ENCODE data around the gene ROBO2.

Gene ROBO2

GRCh38 chr3:77524946-77525682 is 485.2 kb downstream of the ROBO2 start:
- no peak for DNase-seq

GRCh38 chr3:77526573-77527113 is 486.7 kb downstream of the ROBO2 start:
- no peak for DNase-seq

- DNase-seq = no peak
These were observed 489.6 kb downstream of the ROBO2 start for GRCh38 chr3:77529522-77529921.

GRCh38 chr3:77530870-77531269 is 491.0 kb downstream of the ROBO2 start:
- DNase-seq = peak; percentile 15

- peak; percentile 6 for DNase-seq
These were observed 495.2 kb downstream of the ROBO2 start for GRCh38 chr3:77535116-77535515.

- DNase-seq = peak; percentile 27
These were observed 496.3 kb downstream of the ROBO2 start for GRCh38 chr3:77536038-77536775.

GRCh38 chr3:77539014-77539413 is 499.1 kb downstream of the ROBO2 start:
- no peak for DNase-seq

GRCh38 chr3:77539677-77540076 is 499.8 kb downstream of the ROBO2 start:
- DNase-seq = no peak

GRCh38 chr3:77541203-77541922 is 501.5 kb downstream of the ROBO2 start:
- DNase-seq = peak; percentile 39

- no peak for DNase-seq
These were observed 506.3 kb downstream of the ROBO2 start for GRCh38 chr3:77546246-77546645.

GRCh38 chr3:77549034-77549433 is 509.1 kb downstream of the ROBO2 start:
- no peak for DNase-seq

GRCh38 chr3:77553240-77553639 is 513.3 kb downstream of the ROBO2 start:
- no peak for DNase-seq

GRCh38 chr3:77562089-77562488 is 522.2 kb downstream of the ROBO2 start:
- DNase-seq = no peak

- peak; percentile 2 for DNase-seq
These were observed 523.1 kb downstream of the ROBO2 start for GRCh38 chr3:77563012-77563411.

GRCh38 chr3:77566055-77566454 is 526.2 kb downstream of the ROBO2 start:
- DNase-seq = no peak

GRCh38 chr3:77571971-77572715 is 532.2 kb downstream of the ROBO2 start:
- DNase-seq = no peak

- peak; percentile 4 for DNase-seq
These were observed 537.4 kb downstream of the ROBO2 start for GRCh38 chr3:77577264-77577663.

GRCh38 chr3:77586216-77586615 is 546.3 kb downstream of the ROBO2 start:
- DNase-seq = no peak

- no peak for DNase-seq
These were observed 549.0 kb downstream of the ROBO2 start for GRCh38 chr3:77588863-77589262.

- DNase-seq = no peak
These were observed 550.3 kb downstream of the ROBO2 start for GRCh38 chr3:77590191-77590590.

- no peak for DNase-seq
These were observed 555.5 kb downstream of the ROBO2 start for GRCh38 chr3:77595371-77595870.

- no peak for DNase-seq
These were observed 560.0 kb downstream of the ROBO2 start for GRCh38 chr3:77599948-77600347.

All from NCI-H69 (cell line).